ENCODE data around the gene VSIG8.

- TF ChIP-seq POLR2A (IDR thresholded peaks at IDR 0.05) (no peak), CTCF (IDR thresholded peaks at IDR 0.05) (no peak)
Observed at GRCh38 chr1:159896546-159896930, 34.1 kb upstream of the VSIG8 start.

All from upper lobe of left lung (tissue), 4 donors.